HepG2 (cell line): ENCODE measurements around the gene MLLT10. TPM values are rescaled to one million over a fixed set of nuclear protein-coding genes. Genes with fewer than 3 reads are reported as not detected.

Source experiments
- CC2D1A ChIP-seq: sonication (generic); formaldehyde crosslinking; IDR thresholded peaks from 2 replicates; pipeline ENCODE4 v1.8.1; 2023; ENCODE audit warnings: mild to moderate bottlenecking, missing genetic modification reagents
- DMAP1 ChIP-seq: IDR thresholded peaks from 2 replicates; pipeline ENCODE4 v1.6.1; 2016
- MLXIP ChIP-seq: sonication (generic); formaldehyde crosslinking; IDR thresholded peaks from 2 replicates; pipeline ENCODE4 v1.9.0; 2021; ENCODE audit warnings: missing genetic modification reagents, borderline replicate concordance
- MYPOP ChIP-seq: sonication (generic); formaldehyde crosslinking; IDR thresholded peaks from 2 replicates; pipeline ENCODE4 v1.8.1; 2023; ENCODE audit warnings: mild to moderate bottlenecking, moderate library complexity, missing genetic modification reagents
- PATZ1 ChIP-seq: sonication (generic); formaldehyde crosslinking; IDR thresholded peaks from 2 replicates; pipeline ENCODE4 v1.4.0; 2020; ENCODE audit warnings: missing genetic modification reagents
- PAWR ChIP-seq: sonication (generic); formaldehyde crosslinking; IDR thresholded peaks from 2 replicates; pipeline ENCODE4 v1.4.0; 2020; ENCODE audit warnings: missing genetic modification reagents, mild to moderate bottlenecking, borderline replicate concordance
- POLR2AphosphoS2 ChIP-seq: IDR thresholded peaks from 2 replicates; pipeline ENCODE4 v1.6.1; 2011; ENCODE audit warnings: low read depth, low read length, improper control_type of control experiment
- RBM39 ChIP-seq: fragments of 200-400 bp; formaldehyde crosslinking; IDR thresholded peaks from one replicate; pipeline ENCODE4 v1.6.1; 2018; ENCODE audit warnings: antibody characterized with exemption, mild to moderate bottlenecking, low read depth, low read length; ENCODE audit not compliant: poor library complexity, severe bottlenecking
- ZBTB43 ChIP-seq: sonication (generic); formaldehyde crosslinking; conservative IDR thresholded peaks from 2 replicates; pipeline ENCODE4 v1.4.0; 2020; ENCODE audit warnings: missing genetic modification reagents
- ZNF18 ChIP-seq: sonication (generic); formaldehyde crosslinking; IDR thresholded peaks from 2 replicates; pipeline ENCODE4 v1.8.0; 2022; ENCODE audit warnings: mild to moderate bottlenecking, missing genetic modification reagents; ENCODE audit not compliant: insufficient replicate concordance
- ZNF232 ChIP-seq: sonication (generic); formaldehyde crosslinking; IDR thresholded peaks from 2 replicates; pipeline ENCODE4 v1.4.0; 2020; ENCODE audit warnings: missing genetic modification reagents, borderline replicate concordance
- ZNF280B ChIP-seq: sonication (generic); formaldehyde crosslinking; IDR thresholded peaks from 2 replicates; pipeline ENCODE4 v1.5.0; 2020; ENCODE audit warnings: missing genetic modification reagents, mild to moderate bottlenecking, borderline replicate concordance
- ZNF670 ChIP-seq: sonication (generic); formaldehyde crosslinking; IDR thresholded peaks from 2 replicates; pipeline ENCODE4 v1.8.0; 2022; ENCODE audit warnings: mild to moderate bottlenecking, missing genetic modification reagents, borderline replicate concordance
- ZNF674 ChIP-seq: sonication (generic); formaldehyde crosslinking; IDR thresholded peaks from 2 replicates; pipeline ENCODE4 v1.5.0; 2020; ENCODE audit warnings: low read depth, mild to moderate bottlenecking, missing genetic modification reagents
- ZNF772 ChIP-seq: sonication (generic); formaldehyde crosslinking; IDR thresholded peaks from 2 replicates; pipeline ENCODE4 v1.5.0; 2020; ENCODE audit warnings: mild to moderate bottlenecking, missing genetic modification reagents
- ZSCAN31 ChIP-seq: sonication (generic); formaldehyde crosslinking; IDR thresholded peaks from 2 replicates; pipeline ENCODE4 v1.5.0; 2020; ENCODE audit warnings: low read depth, mild to moderate bottlenecking, missing genetic modification reagents
- polyA plus RNA-seq, 8 experiments: library from polyadenylated mRNA; depleted of rRNA in 3 of 8; stranded (reverse) in 7 of 8; unstranded in 1 of 8; fragments of >200 nt; fragmentation: Illumina TruSeq in 4 of 8; extraction: Trizol in 4 of 8; gene quantifications; 2 replicates each; pipeline versions ENCODE4 v1.2.1 to v1.2.3, GENCODE V29; 2011 to 2016; ENCODE audit warnings: low read depth in 4 of 8, missing spikeins in 1 of 8, mixed read lengths in 1 of 8; ENCODE audit not compliant: insufficient read depth in 1 of 8
- total RNA-seq, 5 experiments: library from RNA; depleted of rRNA; stranded (reverse); fragments of >200 nt; fragmentation: Illumina TruSeq; extraction: Trizol; gene quantifications; 2 replicates each; pipeline ENCODE4 v1.2.3, GENCODE V29; 2016; ENCODE audit warnings: low read depth in 1 of 5

MLLT10 gene
- total and polyA plus RNA-seq, 2 of the 13 experiments (the other 11 are each of a cell fraction or from before 2014, with no cell fraction given): 51.3 to 84.1 TPM

GRCh38 chr10:21505711-21506278, 28.2 kb upstream of the MLLT10 start (continued):
- TF ChIP-seq POLR2AphosphoS2 (no peak), ZNF280B (CRISPR knock-in tag) (no peak), PATZ1 (CRISPR knock-in tag) (peak; percentile 95), CC2D1A (CRISPR knock-in tag) (no peak), DMAP1 (CRISPR knock-in tag) (peak; percentile 86), ZNF670 (CRISPR knock-in tag) (peak; percentile 99), PAWR (CRISPR knock-in tag) (no peak), ZNF232 (CRISPR knock-in tag) (peak; percentile 58; the same call in 1 of the 2 replicates), MYPOP (CRISPR knock-in tag) (peak; percentile 89; the same call in 1 of the 2 replicates), ZBTB43 (CRISPR knock-in tag) (no peak), MLXIP (CRISPR knock-in tag) (no peak), RBM39 (no peak), ZSCAN31 (CRISPR knock-in tag) (peak; percentile 80), ZNF18 (peak; percentile 87), ZNF674 (no peak), ZNF772 (CRISPR knock-in tag) (peak; percentile 94)
